ENCODE data around the gene NOL6.
A peak's percentile ranks its signal among the peaks of the same experiment; 100 is the strongest.

Gene NOL6

DNA sequence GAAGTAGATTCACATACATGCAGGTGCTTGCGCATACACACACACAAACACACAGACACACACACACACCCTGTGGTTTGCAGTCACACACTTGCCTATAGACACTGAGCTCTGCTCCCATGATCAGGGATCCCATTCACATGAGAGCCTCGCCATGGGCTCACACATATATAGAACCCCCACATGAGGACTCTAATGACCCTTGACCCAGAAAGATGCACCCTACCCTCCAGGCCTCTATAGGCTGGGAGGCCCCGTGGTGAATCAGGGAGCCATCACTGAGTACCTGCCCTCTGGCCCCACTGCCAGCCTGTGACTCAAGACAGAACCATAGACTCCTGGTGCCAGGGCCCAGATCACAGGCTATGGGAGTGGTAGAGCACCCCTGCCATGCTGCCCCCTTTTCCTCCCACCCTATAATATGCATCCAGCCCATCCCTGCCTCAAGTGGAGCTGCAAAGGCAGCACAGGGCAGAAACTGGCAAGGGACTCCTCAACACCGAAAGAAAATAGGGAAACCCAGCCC is 23.0 kb downstream of the NOL6 start:
- no peak for DNase-seq

DNA sequence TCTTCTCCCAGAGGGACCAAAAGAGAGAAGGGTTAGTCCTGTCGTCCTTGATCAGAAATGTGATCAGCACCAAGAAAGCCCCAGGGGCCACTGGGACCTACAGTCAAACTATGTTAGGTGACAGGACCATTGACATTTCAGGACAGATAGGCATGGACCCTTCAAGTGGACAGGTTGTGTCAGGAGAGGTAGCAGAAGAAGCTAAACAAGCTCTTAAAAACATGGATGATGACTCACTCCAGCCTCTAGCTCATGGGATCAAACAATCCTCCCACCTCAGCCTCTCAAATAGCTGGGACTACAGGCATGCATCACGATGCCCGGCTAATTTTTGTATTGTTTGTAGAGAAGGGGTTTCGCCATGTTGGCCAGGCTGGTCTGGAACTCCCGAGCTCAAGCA is 24.0 kb downstream of the NOL6 start:
- no peak for DNase-seq

DNA sequence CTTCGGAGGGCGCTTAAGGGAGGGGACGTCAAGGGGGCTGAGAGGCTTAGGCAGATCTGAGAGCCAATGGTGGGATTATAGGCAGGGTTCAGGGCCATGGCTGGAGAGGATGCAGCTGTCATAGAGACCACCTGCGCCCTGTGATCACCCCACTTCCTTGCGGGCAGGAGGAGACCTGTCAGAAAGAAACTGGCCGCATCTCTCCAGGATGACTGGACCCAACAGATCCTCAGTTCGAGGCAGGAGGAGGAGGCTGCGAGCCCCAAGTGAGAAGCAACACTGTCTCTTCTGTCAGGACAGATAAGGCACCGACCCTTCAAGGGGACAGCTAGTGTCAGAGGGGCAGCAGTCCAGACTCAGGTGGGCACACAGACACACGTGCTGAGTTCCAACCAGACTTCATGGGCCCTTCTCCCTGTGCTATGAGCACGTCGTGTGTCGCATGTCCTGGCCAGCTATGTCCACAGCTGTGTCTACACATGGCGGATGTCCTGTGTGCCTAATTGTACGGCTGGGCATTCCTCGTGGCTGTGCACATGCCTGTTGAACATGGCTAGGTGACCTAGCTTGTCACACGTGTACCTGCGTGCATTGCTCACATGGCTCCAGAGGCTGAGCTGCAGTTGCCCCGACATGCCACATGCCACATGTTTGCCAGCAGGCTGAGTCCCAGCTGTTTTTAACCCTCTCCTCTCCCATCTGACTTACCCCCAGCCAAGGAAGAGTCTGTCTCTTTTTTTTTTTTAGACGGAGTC is 25.7 kb downstream of the NOL6 start:
- DNase-seq, result no peak

DNA sequence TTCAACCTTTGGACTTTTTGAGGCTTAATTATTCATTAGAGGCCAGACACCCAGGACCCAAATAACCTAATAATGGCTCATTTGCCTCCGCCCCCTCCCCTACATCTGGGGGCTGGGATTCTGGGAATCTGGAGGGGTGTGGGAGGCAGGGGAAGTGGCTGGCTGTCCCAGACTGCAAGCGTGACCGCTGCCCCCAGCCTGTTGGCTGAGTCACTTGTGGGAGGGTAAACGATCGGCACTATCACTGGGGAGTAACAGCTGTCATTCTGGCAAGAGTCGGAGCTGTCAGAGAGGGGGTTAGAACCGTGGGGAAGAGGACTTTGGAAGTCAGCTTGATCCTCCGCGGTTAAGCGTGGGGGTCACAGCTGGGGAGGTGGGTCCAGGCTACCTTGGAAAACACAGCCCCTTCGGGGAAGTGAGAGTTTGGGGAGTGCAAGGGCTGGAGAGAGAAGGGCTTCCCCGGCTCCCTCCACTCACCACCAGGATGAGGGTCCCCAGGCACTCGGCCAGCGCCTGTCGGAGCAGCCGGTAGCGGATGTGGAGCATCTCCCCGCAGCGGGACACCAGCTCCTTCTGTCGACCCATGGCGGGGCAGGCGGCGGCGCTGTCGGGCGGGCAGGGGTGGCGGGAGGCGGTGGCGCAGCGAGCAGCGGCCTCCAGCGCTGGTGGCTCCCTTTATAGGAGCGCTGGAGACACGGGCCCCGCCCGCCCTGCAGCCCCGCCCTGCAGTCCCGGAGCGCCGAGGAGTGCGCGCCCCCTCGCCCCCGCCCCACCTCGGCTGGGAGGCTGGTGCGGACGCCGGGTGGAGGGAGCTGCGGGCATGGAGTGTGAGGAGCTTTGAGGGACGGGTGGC is 26.6 kb downstream of the NOL6 start, which contains the start of gene AQP3:
AQP3 (minus strand) TSS at position 648 of the 853 bp plus-strand sequence; CDS start at position 585, 63 bp downstream.
- DNase-seq, result peak; percentile 24 to 34

DNA sequence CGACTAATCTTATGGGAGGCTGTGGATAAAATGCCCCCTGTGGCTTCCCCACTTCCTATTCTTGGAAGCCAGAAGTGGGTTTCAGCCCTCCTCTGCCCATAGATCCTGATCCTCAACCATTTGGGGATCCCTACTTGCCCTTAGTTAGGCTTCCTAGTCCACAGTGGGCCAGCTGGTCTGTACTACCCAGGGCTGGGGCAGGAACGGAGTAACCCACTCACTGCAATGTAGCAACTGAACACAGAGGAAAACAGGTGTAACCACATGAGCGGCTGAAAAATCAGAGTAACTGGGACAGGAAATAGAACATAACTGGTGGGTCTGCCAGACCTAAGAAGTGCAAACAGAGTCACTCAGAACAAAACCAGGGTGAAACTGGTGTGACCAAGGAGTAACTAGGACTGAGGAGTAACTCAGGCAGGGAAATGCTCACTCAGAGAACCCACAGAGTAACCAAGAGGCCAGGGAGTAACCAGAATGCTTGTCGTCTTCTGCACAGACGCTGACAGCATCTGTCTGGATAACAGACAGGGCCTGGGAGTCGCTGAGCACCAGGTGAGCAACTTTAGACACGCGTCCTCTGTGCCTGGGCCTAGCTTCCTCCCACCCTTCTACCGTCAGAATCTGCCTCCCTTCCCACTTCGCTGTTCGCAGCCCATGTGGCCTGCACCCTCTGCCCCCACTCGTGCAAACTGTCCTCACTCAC is 27.3 kb downstream of the NOL6 start:
- no peak for DNase-seq

DNA sequence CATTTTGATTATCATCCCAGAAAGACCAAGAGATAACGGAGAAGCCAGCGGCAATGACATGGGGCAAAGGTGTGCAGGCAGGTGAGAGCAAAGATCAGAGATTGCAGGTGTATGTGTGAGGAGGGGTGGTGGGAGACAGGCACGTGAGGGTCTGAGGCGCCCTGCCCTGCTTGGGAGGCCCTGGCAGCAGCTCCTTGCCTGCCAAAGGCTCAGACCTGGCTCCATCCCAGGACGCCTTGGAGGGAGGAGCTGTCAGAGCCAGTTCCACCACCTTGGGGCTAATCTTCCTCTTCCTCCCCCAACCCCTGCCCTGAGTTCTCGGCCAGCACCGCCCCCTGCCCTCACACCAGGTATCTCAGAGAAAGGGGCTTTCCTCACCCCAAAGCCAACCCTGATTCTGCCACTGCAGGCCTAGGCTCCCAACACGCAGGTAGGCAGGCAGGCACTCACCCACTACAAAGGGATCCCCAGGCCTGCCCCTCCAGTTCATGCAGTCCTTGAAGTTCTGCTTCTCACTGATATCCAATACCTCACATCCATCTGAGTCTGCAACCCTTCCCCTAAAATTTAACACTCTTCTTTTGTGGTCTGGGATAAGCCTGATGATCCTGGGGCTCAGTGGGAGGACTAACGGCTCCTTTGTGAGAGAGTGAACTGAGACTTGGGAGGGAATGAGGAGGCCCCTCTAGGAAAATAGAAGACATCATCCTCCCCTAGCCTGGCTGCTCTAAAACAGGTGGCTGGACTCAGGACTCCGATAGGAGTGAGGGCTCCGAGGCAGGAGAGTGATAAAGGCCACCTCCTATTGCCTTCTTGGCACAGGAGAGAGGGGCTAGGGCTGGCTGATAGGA is 28.1 kb downstream of the NOL6 start:
- no peak for DNase-seq

DNA sequence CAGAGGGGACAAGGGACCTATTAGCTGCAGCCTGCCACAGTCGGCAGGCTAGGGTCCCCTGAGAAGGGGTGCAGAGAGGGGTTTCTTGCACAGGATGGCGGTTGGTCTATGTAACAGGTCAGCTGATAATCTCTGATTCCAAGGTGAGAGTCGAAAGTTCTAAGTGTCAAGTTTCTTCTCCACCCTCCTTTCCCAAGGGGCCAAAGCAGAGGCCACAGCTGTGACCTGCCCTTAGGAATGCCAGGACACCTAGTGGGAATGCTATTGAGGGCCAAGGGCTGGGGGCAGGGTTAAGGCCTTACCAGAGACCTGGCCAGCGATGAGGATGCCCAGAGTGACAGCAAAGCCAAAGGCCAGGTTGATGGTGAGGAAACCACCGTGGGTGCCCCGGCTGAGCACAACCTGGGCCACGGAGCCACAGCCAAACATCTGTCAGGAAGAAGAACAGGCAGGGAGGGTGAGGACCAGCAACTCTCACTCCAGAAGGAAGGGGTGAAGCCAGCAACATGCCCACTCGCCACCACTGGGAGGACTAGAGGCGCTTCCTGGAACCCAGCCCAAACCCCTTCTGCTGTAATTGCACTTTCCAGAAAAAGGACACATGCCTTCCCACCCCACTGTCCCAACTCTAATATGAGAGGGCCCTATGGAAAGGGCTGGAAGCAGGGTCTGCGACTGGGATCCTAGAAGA is 30.1 kb downstream of the NOL6 start:
- DNase-seq, result no peak

DNA sequence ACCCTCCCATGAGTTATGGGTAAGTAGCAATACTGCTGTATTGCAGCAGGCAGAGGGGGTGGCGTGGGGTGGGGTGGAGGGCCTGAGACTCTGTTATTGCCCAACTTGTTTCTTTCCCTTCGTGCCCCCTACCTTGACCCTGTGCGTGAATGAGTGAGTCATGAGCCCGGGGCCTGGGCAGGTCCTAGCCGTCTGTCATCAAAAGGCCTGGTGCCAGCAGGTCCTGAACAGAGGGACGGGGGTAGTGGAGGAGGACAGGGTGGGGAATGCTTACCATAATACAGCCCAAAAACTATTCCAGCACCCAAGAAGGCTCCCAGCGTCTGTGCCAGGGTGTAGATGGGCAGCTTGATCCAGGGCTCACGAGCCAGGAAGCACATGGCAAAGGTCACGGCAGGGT is 30.7 kb downstream of the NOL6 start:
- no peak for DNase-seq

DNA sequence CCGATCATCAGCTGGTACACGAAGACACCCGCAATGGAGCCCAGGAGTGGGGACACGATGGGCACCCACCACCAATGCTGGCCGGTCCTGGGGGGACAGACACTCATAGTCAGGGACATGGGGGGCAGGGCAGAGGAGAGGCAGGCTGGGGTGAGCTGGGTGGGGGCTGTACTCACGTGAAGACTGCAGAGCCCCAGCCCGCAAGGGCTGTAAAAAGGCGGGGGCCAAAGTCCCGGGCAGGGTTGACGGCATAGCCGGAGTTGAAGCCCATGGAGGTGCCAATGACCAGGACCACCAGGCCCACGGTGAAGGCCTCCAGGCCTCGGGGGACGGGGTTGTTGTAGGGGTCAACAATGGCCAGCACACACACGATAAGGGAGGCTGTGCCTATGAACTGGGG is 31.6 kb downstream of the NOL6 start:
- DNase-seq, result no peak

DNA sequence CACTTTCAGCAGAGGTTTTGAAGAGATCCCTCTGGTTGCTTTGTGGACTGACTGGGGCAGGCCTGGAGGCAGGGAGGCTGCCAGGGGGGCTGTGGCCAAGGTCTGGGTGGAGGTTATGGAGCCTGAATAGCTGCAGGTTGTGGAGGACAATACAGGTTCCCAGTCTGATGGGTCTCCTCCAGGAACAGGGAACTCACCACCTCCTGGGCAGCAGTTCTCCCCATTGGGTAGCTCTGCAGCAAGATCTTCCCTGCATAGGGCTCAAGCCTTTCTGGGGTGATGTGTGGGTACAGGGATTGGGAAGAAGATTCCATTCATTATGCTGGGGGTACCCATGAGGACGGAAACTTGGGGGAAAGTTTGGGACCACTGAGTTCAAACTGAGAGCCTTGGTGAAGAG is 33.1 kb downstream of the NOL6 start:
- no peak for DNase-seq

DNA sequence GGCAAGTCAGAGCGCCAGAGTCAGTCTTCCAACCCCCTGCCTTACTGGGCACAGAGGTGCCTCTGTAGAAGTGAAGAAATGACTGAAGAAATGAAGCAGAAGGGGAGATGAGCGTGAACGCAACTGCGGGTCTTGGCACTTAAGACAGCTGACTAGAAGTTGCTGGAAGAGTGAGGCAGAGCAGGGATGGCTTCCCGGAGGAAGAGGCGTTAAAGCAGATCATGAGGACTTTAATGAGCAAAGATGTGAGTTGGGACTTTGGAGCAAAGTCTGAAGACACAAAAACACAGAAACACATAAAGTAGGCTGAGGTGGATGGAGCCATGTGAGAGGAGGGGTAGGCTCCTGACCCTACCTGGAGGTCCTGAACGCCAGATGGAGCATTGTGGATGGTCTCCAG is 33.5 kb downstream of the NOL6 start:
- no peak for DNase-seq

DNA sequence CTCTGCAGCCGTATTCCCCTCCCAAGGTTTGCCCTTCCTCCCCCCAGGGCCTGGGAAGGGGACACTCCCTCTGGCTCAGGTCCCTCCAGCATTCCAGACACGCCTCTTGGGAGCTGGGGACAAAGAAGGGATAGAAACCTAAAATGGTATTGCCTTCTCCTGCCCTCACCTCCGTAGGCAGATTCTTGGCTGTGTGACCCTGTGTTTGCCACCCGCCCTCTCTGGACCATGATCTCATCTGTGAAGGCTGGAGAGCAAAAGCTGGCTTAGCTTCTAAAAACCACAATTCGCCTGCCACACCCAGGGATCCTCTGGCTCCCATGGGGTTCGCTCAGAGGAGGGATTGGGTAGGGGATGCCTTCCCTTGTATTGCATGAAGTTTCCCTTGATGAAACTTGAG is 34.0 kb downstream of the NOL6 start:
- DNase-seq, result no peak

DNA sequence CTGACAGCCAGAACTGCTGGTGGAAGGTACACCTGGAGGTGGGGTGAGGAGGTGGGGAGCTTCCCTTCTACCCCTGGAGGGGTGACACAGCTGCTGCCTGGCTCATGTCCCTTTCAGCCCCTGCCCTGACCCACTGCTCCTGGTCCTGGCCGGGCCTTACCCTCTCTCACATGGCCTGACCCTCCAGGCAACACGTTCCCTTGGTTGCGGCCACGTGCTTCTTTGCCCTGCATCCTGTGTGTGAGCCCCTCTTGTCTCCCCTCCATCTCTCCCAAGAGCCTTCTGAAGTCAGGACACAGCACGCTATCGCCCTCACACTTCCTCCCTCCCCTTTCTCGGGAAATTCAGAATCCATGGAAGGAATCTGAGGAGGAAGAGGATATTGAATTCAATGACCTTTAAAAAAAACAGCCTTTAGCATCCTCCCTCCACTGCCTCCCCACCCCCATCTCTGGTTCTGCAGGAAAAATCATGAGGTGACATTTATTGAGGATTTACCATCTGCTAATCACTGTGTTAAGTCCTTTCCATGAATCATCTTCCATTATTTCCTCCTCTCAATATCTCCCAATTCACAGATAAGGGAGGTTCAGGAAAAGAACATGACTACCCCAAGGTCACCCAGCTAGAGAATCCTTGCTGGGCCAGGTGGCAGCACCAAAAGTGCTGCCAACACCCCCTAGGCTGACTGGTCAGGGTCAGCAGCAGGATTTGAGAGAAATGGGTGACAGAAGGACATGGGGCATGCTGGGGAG is 34.6 kb downstream of the NOL6 start:
- no peak for DNase-seq

DNA sequence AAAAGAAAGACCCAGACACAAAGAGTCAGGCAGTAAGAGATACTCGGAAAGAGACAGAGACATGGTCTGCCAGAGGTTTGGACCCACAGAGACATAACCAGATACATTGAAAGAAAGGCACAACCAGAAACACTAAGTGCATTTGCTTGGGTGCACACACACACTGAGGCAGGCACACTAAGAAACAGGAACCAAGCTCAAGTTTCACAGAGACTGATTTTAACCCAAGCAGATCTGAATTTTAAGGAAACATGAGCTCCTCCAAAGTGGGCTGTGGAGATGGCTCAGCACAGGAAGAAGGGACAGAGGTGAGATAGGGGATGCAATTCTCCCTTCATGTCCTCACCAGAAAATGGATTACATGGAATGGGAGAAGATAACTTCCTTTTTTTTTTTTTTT is 35.8 kb downstream of the NOL6 start:
- no peak for DNase-seq

DNA sequence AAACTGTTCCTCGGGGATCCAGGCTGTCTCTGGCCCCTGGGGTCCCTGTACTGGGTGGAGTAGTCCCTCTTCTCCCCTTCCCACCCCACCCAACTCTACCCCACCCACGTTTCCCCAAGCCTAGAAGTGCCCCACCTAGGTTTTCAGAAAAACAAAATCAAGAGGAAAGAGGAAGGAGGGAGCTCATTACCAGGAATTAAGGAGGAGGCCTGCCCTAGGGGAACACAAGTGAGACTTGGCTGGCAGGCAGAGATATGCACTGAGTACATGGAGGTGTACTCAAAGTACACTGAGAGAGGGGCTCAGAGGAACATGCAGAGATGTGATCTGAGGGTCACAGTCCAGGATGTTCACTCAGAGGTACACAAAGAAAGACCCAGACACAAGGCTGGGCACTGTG is 36.5 kb downstream of the NOL6 start:
- DNase-seq, result no peak

DNA sequence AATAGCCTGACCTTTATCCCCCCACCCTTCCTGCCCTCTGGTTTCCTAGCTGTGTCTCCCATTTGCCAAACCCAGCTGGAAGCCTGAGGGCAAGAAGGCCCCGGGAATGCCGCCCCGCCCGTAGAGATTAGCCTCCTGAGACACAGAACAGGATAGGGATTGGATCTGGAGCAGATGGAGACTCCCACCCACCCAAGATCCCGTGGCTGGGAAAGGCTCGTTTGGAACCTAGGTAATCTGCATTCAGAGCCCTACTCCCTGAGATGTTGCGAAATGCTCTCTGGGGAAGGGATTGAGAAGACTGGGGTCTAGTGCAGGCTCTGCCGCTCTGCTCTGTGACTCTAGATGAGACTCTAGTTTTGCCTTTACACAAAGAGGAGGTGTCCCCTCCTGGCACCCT is 37.3 kb downstream of the NOL6 start:
- DNase-seq, result no peak

DNA sequence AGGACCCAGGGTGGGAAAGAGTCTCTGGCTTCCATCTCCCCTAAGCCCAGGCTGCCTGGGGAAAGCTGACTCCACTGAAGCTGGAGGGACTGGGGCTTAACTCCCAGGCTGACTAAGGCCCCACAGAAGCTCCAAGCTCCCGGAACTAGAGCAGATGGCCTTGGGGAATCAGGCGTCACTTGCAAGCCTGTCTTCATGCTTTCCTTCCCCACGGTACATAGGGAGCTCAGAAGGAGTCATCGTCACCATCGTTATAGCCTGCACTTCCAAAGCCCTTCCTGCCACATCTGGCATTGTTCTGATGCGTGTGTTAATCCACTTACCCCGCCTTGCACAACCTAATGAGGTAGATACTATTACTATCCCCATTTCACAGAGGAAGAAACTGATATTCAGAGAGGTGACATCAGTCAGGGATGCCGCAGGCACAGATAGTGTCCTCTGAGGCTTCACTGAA is 37.9 kb downstream of the NOL6 start:
- no peak for DNase-seq

DNA sequence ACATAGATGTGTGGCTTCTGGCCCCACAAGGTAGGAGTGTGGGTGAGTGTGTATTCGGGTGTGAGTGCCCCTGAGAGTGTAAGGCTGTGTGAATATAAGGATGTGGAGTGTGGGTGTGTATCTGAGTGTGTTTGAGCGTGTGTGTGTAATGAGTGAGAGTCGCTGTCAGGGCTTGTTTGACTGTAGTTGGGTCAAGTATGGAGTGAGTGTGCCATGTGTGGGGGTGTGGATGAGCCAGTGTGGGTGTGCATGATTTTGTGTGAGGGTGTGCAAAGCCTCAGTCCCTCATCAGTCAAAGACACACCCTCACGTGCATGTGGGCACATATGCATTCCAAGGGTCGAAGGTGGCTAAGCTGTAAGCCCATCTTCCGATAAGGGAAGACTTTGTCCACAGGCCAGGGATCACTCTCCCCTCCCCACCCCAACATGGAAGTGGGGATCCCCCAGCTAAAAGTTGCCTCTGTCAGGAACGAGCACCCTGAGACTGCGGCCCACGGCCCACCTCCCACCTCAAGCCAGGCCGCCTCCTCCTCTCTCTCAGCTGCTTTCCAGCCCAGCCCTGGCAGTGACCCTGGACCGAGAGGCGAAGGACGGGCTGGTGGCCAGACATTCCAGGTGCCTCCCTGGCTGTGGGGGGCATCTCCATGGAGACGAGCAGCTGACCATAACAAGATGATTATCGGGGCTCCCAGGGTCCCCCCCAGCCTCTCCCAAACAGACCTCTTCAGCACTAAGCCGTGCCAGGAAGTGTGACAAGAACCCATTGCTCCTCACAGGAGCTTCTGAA is 39.2 kb downstream of the NOL6 start:
- DNase-seq, result no peak

DNA sequence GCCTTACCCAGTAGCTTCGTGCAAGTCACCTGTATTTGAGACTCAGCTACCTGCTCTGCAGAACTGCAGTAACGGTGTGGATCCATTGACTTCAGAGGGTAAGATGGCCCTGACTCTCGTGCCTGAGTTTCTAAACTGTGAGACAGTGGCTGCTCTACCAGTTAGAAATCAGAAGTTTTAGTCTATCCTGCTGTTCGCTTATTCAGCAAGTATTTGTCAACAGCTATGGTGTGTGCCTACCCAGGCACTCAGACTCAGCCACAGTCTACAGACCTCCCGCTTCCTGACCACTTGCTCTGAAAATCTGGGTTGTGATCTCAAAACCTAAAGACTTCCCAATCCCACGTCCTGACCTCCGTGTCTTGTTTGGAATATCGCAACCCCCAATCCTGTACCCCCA is 39.9 kb downstream of the NOL6 start:
- DNase-seq, result no peak

DNA sequence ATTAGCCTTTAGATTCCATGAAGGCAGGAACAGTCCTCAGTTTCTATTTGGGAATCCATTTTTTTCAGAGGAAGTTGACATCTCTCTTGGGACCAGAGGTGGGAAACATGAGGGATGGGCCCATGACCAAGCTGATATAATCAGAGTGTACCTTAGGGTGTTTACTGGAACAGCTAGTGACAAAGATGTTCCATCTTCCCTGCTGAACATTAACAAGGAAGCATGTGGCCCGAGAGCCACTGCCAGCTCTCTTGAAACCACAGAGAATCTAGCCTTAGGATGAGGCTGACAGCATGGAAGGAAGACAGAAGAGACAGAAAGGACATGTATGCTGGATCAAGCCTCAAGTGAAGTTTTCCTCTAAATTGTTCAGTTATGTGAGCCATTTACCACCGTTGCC is 42.3 kb downstream of the NOL6 start:
- no peak for DNase-seq
